GM10266 (cell line): ENCODE results near the gene FAM83G.
"Not testable (repeated sequence)": the region's sequence is repeated elsewhere in the genome, so short reads cannot be mapped to it uniquely, and the experiment has no call there.

ENCODE experiments used
- DNase-seq: peaks from one replicate; pipeline ENCODE4 v3.0.0; 2012; ENCODE audit errors: extremely low spot score
- TF ChIP-seq, protein P1 (sequence below): IDR thresholded peaks from 2 replicates; pipeline ENCODE4 v1.5.1; 2012; ENCODE audit warnings: mild to moderate bottlenecking, low read depth; ENCODE audit not compliant: control insufficient read depth, insufficient read depth; ENCODE audit errors: missing control alignments

FAM83G gene, protein sequence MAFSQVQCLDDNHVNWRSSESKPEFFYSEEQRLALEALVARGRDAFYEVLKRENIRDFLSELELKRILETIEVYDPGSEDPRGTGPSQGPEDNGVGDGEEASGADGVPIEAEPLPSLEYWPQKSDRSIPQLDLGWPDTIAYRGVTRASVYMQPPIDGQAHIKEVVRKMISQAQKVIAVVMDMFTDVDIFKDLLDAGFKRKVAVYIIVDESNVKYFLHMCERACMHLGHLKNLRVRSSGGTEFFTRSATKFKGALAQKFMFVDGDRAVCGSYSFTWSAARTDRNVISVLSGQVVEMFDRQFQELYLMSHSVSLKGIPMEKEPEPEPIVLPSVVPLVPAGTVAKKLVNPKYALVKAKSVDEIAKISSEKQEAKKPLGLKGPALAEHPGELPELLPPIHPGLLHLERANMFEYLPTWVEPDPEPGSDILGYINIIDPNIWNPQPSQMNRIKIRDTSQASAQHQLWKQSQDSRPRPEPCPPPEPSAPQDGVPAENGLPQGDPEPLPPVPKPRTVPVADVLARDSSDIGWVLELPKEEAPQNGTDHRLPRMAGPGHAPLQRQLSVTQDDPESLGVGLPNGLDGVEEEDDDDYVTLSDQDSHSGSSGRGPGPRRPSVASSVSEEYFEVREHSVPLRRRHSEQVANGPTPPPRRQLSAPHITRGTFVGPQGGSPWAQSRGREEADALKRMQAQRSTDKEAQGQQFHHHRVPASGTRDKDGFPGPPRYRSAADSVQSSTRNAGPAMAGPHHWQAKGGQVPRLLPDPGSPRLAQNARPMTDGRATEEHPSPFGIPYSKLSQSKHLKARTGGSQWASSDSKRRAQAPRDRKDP

DNA sequence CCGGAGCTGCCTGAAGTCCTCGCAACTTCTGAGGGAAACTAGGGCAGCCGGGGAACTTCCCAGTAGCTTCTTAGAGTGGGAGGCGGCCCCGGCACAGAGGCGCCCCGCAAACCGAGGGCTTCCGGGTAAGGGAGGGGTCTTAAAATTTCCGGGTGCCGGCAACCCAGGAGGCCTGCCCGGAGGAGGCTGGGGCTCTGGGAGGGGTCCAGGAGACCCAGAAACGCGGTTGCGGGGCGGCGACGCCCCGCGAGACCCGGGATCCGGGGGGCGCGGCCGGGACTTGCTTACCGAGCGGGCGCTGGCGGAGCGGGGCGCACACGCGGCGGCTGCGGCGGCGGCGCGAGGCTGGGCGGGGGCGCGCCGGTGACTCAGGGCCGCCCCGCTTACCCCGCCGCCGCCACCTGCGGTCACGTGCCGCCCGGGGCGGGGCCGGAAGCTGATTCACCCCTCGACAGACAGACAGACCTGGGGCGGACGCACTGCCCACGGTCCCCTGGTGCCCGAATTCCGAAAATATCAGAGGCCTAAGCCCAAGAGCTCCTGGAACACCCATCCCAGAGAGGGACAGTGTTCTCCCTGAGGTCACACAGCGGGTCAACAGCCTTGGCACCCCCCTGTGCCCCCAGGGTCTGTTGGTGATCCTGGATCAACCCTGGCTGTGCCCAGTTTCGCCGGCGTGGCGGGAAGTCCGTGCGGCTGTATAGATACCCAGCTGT is at the start of gene FAM83G:
FAM83G (minus strand) TSS at position 344 of the 716 bp plus-strand sequence. CDS start 723 bp downstream, outside the sequence.
- peak; percentile 90 for DNase-seq
- TF ChIP-seq, protein P1, sequence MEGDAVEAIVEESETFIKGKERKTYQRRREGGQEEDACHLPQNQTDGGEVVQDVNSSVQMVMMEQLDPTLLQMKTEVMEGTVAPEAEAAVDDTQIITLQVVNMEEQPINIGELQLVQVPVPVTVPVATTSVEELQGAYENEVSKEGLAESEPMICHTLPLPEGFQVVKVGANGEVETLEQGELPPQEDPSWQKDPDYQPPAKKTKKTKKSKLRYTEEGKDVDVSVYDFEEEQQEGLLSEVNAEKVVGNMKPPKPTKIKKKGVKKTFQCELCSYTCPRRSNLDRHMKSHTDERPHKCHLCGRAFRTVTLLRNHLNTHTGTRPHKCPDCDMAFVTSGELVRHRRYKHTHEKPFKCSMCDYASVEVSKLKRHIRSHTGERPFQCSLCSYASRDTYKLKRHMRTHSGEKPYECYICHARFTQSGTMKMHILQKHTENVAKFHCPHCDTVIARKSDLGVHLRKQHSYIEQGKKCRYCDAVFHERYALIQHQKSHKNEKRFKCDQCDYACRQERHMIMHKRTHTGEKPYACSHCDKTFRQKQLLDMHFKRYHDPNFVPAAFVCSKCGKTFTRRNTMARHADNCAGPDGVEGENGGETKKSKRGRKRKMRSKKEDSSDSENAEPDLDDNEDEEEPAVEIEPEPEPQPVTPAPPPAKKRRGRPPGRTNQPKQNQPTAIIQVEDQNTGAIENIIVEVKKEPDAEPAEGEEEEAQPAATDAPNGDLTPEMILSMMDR, result no peak

DNA sequence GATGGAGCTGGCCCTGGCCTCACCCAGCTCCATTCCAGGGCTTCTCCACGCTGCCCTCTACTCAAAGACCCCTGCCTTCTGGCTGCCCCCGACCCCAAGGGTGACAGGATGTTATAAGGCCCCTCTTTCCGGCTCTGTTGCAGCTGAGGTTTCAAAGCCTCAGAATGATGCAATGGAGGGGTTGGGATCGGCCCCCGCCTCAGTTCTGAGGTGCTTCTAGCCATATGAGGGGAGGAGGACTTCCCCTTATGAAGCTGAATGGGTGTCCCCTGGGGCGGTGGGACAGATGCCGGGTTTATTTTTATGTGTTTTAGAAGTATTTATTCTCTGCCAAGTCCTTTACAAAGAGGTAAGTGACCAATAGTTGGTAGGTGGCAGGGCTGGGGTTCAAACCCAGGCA is 44.3 kb upstream of the FAM83G start:
- DNase-seq, result not testable (repeated sequence)

DNA sequence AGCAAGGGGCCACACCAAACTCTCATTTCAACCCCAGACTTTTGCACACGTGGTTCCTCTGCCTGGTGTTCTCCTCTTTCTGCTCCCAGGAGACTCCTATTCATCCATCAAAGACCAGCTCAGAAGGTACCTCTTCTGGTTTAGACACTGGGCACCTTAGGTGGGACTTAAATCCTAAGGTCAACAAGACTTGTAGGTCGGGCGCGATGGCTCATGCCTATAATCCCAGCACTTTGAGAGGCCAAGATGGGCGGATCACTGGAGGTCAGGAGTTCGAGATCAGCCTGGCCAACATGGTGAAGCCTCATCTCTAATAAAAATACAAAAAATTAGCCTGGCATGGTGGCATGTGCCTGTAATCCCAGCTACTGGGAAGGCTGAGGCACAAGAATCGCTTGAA is 42.9 kb upstream of the FAM83G start:
- DNase-seq, result not testable (repeated sequence)

DNA sequence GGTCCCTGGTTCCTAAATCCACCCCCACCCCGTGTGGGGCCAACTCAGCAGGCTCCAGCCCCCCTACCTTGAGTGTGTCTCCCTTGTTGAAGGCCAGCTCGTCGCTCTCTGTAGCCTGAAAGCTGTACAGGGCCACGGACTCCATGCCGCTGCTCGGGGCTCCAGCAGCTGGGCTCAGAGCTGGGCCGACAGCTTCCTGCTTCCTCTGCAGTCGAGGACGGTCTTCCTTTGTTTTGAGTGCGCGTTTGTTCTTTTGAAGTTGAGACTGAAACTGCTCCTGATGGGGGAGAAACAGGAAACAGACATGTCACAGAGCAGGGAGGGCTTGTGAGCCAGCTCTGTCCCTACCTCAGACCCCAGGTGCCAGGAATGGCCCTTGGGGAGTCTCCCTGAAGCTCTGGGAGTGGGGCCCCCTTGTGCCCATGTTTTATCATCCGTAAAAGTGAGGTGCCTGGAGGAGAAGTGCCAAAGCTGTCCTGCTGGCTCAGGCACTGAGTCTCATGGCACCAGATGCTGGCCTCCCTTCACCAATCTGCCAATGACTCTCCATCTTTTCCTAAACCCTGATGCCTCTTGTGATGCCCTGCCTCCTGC is 42.3 kb upstream of the FAM83G start, which contains the start of gene GRAP:
GRAP (minus strand) TSS at position 176 of the 594 bp plus-strand sequence; CDS start at position 145, 31 bp downstream.
- not testable (repeated sequence) for DNase-seq

DNA sequence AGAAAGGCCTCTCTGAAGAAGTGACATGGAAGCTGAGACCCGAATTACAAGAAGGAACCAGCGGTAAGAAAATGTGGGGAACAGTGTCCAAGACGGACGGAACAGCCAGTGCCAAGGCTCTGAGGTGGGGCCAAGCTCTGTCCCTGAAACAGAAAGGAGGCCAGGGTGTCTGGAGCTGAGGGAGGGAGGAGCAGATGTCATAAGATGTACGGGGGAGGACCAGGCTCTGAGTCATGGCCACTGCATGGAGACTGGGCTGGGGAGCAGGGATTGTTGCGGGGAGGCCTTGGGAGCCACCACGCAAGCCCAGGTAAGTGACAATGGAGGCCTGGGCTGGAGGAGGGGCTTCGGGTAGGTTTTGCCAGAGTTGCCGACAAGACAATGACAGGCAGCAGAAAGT is 40.1 kb upstream of the FAM83G start:
- not testable (repeated sequence) for DNase-seq

DNA sequence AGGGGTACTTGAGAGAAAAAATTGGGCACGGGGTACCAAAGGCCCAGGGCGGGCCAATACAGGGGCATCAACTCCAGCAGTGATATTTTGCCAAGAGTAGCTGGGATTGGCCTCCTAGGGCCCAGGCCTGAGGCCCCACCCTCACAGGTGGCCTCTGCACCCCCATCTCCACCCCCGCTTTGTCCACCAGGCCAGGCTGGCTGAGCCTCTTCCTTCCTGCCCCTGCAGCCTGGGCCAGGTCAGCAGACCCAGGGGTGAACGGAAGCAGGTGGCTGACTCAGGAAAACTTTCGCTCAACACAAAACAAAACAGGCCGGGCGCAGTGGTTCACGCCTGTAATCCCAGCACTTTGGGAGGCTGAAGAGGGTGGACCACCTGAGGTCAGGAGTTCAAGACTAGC is 38.5 kb upstream of the FAM83G start:
- DNase-seq, result not testable (repeated sequence)

DNA sequence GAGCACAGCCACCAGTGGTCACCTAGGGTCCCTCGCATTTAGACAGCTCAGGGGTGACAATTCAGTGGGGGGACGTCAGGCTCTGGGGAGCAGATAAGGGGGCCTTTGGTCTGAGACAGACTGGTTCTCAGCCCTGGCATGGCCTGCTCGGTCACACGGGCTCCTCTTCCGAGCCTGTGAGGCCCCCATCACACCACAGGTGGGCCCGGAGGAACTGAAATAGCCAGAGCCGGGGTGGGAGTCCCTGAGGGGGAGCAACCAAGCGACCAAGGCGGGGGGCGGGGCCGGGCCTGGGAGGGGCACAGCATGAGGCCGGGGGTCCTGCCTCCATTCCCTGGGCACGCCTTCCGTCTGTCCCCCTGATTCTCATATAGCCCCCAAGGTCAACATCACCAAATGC is 37.8 kb upstream of the FAM83G start:
- not testable (repeated sequence) for DNase-seq

DNA sequence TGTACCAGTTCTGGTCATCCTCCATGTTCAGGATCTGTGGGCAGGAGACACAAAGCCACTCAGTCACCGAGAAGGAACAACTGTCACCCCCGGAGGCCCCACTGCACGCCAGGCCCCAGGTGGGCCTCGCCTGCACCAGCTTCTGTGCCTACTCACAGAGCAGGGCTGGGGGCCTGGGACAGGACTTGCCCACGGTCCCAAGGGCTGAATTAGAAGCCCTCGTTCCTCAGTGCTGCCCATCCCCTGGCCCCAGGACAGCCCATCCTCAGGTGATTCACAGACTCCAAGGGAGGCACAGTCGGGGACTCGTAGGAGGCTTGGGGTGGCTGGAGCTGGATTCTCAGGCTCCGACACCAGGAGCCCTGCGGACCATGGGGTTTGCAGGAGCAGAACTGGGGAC is 37.3 kb upstream of the FAM83G start:
- DNase-seq, result not testable (repeated sequence)

DNA sequence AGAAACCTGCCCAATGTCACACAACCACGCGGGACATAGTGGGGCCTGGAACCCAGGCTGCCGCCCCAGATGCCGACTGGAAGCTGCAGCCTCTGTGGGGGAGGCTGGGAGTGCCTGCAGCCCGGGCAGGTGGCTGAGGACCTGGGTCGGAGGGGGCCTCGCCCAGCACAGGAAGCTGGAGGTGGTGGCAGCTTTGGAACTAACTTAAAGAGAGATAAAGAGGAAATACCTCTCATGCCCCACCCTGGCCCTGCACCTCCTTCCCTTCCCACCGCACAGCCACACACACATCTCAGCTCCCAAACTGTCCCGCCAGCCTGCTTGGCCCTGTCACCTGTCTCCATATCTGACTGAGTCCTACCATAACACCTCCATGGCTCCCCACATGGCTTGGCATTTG is 35.8 kb upstream of the FAM83G start:
- DNase-seq, result not testable (repeated sequence)

DNA sequence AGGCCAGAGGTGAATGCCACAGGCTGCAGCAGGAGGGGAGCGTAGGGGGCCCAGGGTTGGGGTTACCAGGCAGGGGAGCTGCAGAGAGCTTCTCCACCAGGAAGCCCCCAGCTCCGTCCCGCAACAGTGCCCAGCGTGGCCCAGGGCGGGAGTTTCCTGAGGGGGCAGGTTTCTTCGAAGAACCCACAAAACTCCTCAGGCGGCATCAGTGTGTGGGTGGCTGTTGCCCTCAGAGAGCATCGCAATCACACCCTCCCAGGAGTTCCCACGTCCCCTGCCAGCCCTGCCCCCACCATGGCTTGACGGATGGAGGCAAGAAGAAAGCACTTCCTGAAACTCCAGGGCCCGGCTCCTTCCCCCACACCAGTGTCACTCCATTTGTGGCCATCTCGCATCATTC is 34.2 kb upstream of the FAM83G start:
- not testable (repeated sequence) for DNase-seq

DNA sequence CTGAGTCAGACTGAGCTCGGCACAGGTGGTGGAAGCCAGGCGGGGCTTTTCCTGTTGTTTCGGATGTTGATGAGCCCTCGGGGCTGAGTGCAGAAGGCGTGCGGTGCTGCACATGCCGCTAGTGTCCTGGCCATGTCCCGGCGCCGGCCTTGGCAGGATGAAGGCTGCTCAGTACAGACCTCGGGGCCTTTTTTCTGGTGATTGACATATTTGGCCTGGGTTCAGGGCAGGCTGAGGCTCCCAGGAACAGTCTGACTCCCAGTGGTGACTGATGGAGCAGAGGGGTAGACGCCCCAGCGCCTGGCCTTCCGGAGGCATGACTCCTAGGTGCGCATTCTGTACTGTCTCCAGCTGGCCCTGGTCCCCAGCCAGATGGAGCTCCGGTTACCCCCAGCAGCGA is 33.4 kb upstream of the FAM83G start:
- DNase-seq, result not testable (repeated sequence)

DNA sequence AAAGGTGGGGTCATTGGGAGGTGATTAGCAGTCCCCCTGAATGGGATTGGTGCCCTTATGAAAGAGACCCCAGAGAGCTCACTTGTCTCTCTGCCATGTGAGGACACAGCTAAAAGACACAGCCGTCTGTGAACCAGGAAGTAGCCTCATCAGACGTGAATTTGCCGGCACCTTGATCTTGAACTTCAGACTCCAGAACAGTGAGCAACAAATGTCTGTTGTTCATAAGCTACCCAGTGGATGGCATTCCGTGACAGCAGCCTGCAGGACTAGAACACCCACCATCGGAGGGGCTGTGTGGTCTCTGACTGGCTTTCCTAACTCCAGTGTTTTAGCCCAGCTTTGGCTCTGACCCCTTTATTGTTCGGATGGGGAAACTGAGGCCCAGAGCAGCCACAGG is 33.0 kb upstream of the FAM83G start:
- not testable (repeated sequence) for DNase-seq

DNA sequence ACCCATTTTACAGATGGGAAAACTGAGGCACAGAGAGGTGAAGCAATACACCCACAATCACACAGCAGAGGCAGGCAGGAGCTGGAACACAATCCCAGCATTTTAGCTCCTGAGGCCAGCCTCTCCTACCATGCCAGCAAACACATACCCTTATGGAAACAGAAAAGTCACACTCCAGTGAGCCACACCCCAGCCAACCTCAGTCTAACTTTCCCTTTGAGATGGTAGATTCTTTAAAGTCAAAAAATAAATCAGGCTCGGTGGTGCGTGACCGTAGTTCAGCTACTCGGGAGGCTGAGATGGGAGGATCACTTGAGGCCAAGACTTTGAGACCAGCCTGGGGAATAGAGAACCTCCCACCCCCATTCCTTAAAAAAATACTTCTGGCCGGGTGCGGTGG is 31.6 kb upstream of the FAM83G start:
- not testable (repeated sequence) for DNase-seq

DNA sequence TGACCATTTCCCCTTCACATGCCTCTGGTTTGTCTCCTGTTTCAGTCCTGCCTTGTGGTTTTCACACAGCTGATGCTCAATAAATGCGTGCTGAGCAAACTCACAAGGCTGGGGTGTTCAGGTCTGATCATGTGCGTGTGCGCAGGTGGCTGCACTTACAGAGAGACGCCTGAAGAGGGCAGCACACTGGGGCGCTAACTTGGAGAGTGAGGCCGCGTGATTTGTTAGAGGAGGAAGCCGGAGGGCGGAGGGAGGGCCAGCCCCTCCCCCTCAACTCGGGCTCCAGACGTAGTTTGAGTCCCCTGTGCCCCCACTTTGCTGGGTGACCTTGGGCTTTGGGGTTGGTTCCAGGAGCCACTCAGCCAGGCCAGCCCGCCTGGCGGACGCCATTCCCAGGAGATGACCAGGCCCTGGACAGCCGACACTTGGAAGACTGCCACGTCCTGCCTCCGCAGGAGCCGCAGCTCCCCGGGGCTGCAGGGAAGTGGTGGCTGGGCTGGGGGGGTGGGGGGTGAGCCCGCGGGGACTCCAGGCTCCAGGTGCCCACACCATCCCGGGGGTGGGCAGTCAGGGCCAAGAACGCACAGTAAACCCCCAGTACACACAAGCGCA is 27.9 kb upstream of the FAM83G start:
- not testable (repeated sequence) for DNase-seq
